Fibroblast of lung (primary cell): Measurements from ENCODE around the gene SETDB2. TPM values are rescaled to one million over a fixed set of nuclear protein-coding genes. Genes with fewer than 3 reads are reported as not detected.

ENCODE experiments used
- DNase-seq, 2 donors: peaks; one replicate each; pipeline versions ENCODE4 v3.0.0 to v3.0.0-alpha.2; 2010; ENCODE audit warnings: low read depth in 2 of 2
- H2AFZ ChIP-seq: 2 replicates; pipeline ENCODE4 v1.5.1; 2012; ENCODE audit warnings: low read length, control low read depth, inconsistent platforms
- H3K27ac ChIP-seq: 2 replicates; pipeline ENCODE4 v1.5.1; 2011; ENCODE audit warnings: low read length, control low read depth; ENCODE audit not compliant: insufficient read depth
- H3K27me3 ChIP-seq: 2 replicates; pipeline ENCODE4 v1.5.1; 2011; ENCODE audit warnings: mild to moderate bottlenecking, low read length; ENCODE audit not compliant: control insufficient read depth, insufficient read depth
- H3K36me3 ChIP-seq: 2 replicates; pipeline ENCODE4 v1.5.1; 2011; ENCODE audit warnings: low read length; ENCODE audit not compliant: control insufficient read depth, insufficient read depth
- H3K4me1 ChIP-seq: 2 replicates; pipeline ENCODE4 v1.5.1; 2011; ENCODE audit warnings: low read length; ENCODE audit not compliant: control insufficient read depth, insufficient read depth; ENCODE audit errors: extremely low read depth
- H3K4me2 ChIP-seq: 2 replicates; pipeline ENCODE4 v1.5.1; 2011; ENCODE audit warnings: low read length, control low read depth; ENCODE audit not compliant: insufficient read depth; ENCODE audit errors: extremely low read depth
- H3K4me3 ChIP-seq, 4 experiments: fragments of 200-600 bp in 1 of 4; sonication (generic) in 1 of 4; replicated peaks in 1 of 4; 2 replicates each; pipeline ENCODE4 v1.5.1; 2011 to 2016; ENCODE audit warnings: low read length in 4 of 4, low read depth in 3 of 4, mild to moderate bottlenecking in 3 of 4, control low read depth in 2 of 4, inconsistent platforms in 1 of 4, mixed read lengths in 1 of 4; ENCODE audit not compliant: insufficient read depth in 1 of 4; ENCODE audit errors: control extremely low read depth in 1 of 4
- H3K79me2 ChIP-seq: 2 replicates; pipeline ENCODE4 v1.5.1; 2012; ENCODE audit warnings: mild to moderate bottlenecking, low read length, inconsistent platforms; ENCODE audit not compliant: control insufficient read depth, insufficient read depth
- H3K9ac ChIP-seq: 2 replicates; pipeline ENCODE4 v1.5.1; 2011; ENCODE audit warnings: mild to moderate bottlenecking, low read length, control low read depth; ENCODE audit not compliant: insufficient read depth
- H3K9me3 ChIP-seq: 2 replicates; pipeline ENCODE4 v1.5.1; 2012; ENCODE audit warnings: low read depth, low read length; ENCODE audit not compliant: control insufficient read depth, insufficient read depth
- H4K20me1 ChIP-seq: 2 replicates; pipeline ENCODE4 v1.5.1; 2011; ENCODE audit warnings: low read length; ENCODE audit not compliant: control insufficient read depth, insufficient read depth; ENCODE audit errors: extremely low read depth
- CTCF ChIP-seq, 2 donors: IDR thresholded peaks in 1 of 2; conservative IDR thresholded peaks in 1 of 2; 1 replicate in 1 of 2; 2 replicates in 1 of 2; pipeline ENCODE4 v1.5.1; 2011 to 2012; ENCODE audit warnings: low read length in 2 of 2, control low read depth in 1 of 2, inconsistent platforms in 1 of 2, low read depth in 1 of 2, mild to moderate bottlenecking in 1 of 2
- EZH2 ChIP-seq: IDR thresholded peaks from 2 replicates; pipeline ENCODE4 v1.5.1; 2012; ENCODE audit warnings: low read length, control low read depth, mild to moderate bottlenecking; ENCODE audit errors: missing control alignments
- polyA plus RNA-seq, 2 donors: library from polyadenylated mRNA; depleted of rRNA in 1 of 2; stranded (reverse) in 1 of 2; unstranded in 1 of 2; fragments of >200 nt; gene quantifications; 2 replicates each; pipeline ENCODE4 v1.2.1, GENCODE V29; 2011 to 2012; ENCODE audit warnings: missing spikeins in 1 of 2
- total RNA-seq: library from RNA; depleted of rRNA; stranded (reverse); fragments of >200 nt; gene quantifications from 2 replicates; pipeline ENCODE4 v1.2.1, GENCODE V29; 2014

The SETDB2 gene
- total and polyA plus RNA-seq, 2 donors (not counting 1 experiment from before 2014, with no cell fraction given): 10.4 to 13.7 TPM

- no peak overlapping the region for H3K4me2 ChIP-seq
- H3K36me3 ChIP-seq: peaks cover 7% of the 10 kb centered on the region
- DNase-seq: no peak
- H2AFZ ChIP-seq: no peak overlapping the region
- no peaks in the 10 kb centered on the region for H3K9me3 ChIP-seq
- no peak overlapping the region for H3K9ac ChIP-seq
- H3K27ac ChIP-seq: no peak overlapping the region
- H3K4me1 ChIP-seq: no peaks in the 10 kb centered on the region
- H4K20me1 ChIP-seq: no peaks in the 10 kb centered on the region
- H3K79me2 ChIP-seq: no peaks in the 10 kb centered on the region
- no peaks in the 10 kb centered on the region for H3K27me3 ChIP-seq
- no peak overlapping the region for H3K4me3 ChIP-seq
- TF ChIP-seq EZH2 (no peak), CTCF (conservative IDR thresholded peaks at IDR 0.05 in 1 of 2, IDR thresholded peaks at IDR 0.05 in 1 of 2; ENCODE audit: low read depth in 1 of 2, low read length in 2 of 2) (no peak)
Observed at GRCh38 chr13:49524740-49525501, 80.8 kb downstream of the SETDB2 start.

GRCh38 chr13:49527123-49527522 is 83.0 kb downstream of the SETDB2 start:
- H3K27me3 ChIP-seq: no peaks in the 10 kb centered on the region
- H3K27ac ChIP-seq: no peak overlapping the region
- H3K79me2 ChIP-seq: no peaks in the 10 kb centered on the region
- TF ChIP-seq EZH2 (no peak), CTCF (conservative IDR thresholded peaks at IDR 0.05 in 1 of 2, IDR thresholded peaks at IDR 0.05 in 1 of 2; ENCODE audit: low read depth in 1 of 2, low read length in 2 of 2) (no peak)
- peaks cover 2% of the 10 kb centered on the region for H3K36me3 ChIP-seq
- no peak overlapping the region for H2AFZ ChIP-seq
- no peaks in the 10 kb centered on the region for H4K20me1 ChIP-seq
- H3K4me2 ChIP-seq: no peak overlapping the region
- no peak for DNase-seq
- no peak overlapping the region for H3K4me3 ChIP-seq
- no peaks in the 10 kb centered on the region for H3K4me1 ChIP-seq
- no peaks in the 10 kb centered on the region for H3K9me3 ChIP-seq
- H3K9ac ChIP-seq: no peak overlapping the region

DNA sequence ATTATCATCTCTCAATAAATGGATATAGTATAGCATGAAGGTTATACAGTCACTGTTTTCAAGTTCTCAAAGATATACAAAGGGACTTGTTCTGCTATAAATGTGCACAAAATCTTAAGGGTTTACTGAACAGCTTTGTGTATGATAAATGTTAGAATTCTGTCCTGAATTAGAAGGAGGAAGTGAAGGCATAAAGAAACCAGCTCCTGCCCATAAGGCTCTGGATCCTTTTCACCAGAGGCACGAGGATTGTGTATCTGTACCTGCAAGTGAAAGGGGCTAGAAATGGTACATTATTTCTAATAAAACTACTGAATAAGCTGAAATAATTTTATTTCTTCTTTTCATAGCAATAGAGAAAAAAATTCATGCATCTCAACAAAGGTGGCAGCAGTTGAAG is 84.1 kb downstream of the SETDB2 start:
- H2AFZ ChIP-seq: no peak overlapping the region
- H3K9ac ChIP-seq: no peak overlapping the region
- H3K27ac ChIP-seq: no peak overlapping the region
- H3K36me3 ChIP-seq: peaks cover 2% of the 10 kb centered on the region
- H3K27me3 ChIP-seq: no peaks in the 10 kb centered on the region
- H3K4me1 ChIP-seq: no peaks in the 10 kb centered on the region
- no peaks in the 10 kb centered on the region for H3K9me3 ChIP-seq
- H3K79me2 ChIP-seq: no peaks in the 10 kb centered on the region
- TF ChIP-seq EZH2 (no peak), CTCF (conservative IDR thresholded peaks at IDR 0.05 in 1 of 2, IDR thresholded peaks at IDR 0.05 in 1 of 2; ENCODE audit: low read depth in 1 of 2, low read length in 2 of 2) (no peak)
- H3K4me2 ChIP-seq: no peak overlapping the region
- DNase-seq: no peak
- H3K4me3 ChIP-seq: no peak overlapping the region
- H4K20me1 ChIP-seq: no peaks in the 10 kb centered on the region
